ENCODE data around the gene ARHGAP26.

DNA sequence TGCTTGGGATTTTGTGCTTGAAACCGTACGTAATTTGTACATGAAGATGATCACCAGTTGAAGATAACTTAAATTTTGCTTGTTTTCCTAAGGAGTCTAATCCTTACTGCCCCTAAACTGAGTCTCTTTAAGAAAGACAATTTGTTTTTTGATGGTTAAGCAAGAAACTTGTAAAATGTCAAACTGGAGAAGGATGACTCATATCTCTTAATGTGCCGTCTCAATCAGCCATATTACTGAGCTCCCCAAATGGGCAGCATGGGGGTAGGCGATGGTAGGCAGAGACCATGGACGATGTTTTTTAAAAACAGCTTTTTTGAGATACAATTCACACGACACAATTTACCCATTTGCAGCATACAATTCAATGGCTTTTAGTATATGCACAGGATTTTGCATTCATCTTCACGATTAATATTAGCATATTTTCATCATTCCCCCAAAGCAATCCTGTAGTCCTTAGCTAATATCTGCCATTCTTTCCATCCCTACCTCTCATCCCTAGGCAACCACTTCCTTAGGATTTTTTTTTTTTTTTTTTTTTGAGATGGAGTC lies 14.3 kb downstream of the ARHGAP26 start:
- TF ChIP-seq, protein P1, sequence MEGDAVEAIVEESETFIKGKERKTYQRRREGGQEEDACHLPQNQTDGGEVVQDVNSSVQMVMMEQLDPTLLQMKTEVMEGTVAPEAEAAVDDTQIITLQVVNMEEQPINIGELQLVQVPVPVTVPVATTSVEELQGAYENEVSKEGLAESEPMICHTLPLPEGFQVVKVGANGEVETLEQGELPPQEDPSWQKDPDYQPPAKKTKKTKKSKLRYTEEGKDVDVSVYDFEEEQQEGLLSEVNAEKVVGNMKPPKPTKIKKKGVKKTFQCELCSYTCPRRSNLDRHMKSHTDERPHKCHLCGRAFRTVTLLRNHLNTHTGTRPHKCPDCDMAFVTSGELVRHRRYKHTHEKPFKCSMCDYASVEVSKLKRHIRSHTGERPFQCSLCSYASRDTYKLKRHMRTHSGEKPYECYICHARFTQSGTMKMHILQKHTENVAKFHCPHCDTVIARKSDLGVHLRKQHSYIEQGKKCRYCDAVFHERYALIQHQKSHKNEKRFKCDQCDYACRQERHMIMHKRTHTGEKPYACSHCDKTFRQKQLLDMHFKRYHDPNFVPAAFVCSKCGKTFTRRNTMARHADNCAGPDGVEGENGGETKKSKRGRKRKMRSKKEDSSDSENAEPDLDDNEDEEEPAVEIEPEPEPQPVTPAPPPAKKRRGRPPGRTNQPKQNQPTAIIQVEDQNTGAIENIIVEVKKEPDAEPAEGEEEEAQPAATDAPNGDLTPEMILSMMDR (IDR thresholded peaks at IDR 0.05): no peak
- no peak for TF ChIP-seq POLR2A (IDR thresholded peaks at IDR 0.05)

All from lower leg skin (tissue), 3 donors.